Endothelial cell of umbilical vein (primary cell): ENCODE results near the gene PHF24. TPM values are rescaled to one million over a fixed set of nuclear protein-coding genes. Genes with fewer than 3 reads are reported as not detected.
A peak's percentile ranks its signal among the peaks of the same experiment; 100 is the strongest.

Experiments used
- BruUV-seq: library from RNA; stranded (reverse); fragments of 400-500 nt; replicated peaks from 2 replicates; lab custom pipeline; 2021; lab: Mats Ljungman, UMichigan
- CTCF ChIA-PET: fragments of 300-600, 350-600 bp; sonication (Branson Sonifier 250); formaldehyde crosslinking; loops from one replicate; lab custom pipeline; 2021; ENCODE audit warnings: antibody characterized with exemption, inconsistent platforms; lab: Charles Lee
- POLR2A ChIA-PET: fragments of 300-600, 350-600 bp; sonication (Branson Sonifier 250); formaldehyde crosslinking; loops from one replicate; lab custom pipeline; 2021; ENCODE audit warnings: antibody characterized with exemption, inconsistent platforms; lab: Charles Lee
- DNase-seq: peaks from one replicate; pipeline ENCODE4 v3.0.0-alpha.2; 2011; ENCODE audit warnings: low read depth, low spot score
- FAIRE-seq: peaks from 2 replicates; lab custom pipeline; 2011; peaks lifted over from hg19 to GRCh38; lab: Jason Lieb, UNC
- H2AFZ ChIP-seq: 2 replicates; pipeline ENCODE4 v1.6.0; 2012; ENCODE audit warnings: low read depth, low read length, control low read depth, inconsistent platforms
- H3K27ac ChIP-seq: 2 replicates; pipeline ENCODE4 v1.5.1; 2011; ENCODE audit warnings: low read depth, mild to moderate bottlenecking, control low read depth, low read length, moderate library complexity; ENCODE audit not compliant: insufficient read depth
- H3K27me3 ChIP-seq, 2 experiments: 2 replicates each; pipeline versions ENCODE4 v1.6.0 to v1.6.1; 2011; ENCODE audit warnings: low read length in 2 of 2, mixed read lengths in 1 of 2; ENCODE audit not compliant: control insufficient read depth in 2 of 2, insufficient read depth in 2 of 2
- H3K36me3 ChIP-seq, 2 experiments: 2 replicates in 1 of 2; 3 replicates in 1 of 2; pipeline ENCODE4 v1.5.1; 2011; ENCODE audit warnings: low read length in 2 of 2, mild to moderate bottlenecking in 1 of 2, moderate library complexity in 1 of 2; ENCODE audit not compliant: control insufficient read depth in 2 of 2, insufficient read depth in 2 of 2; ENCODE audit errors: extremely low read depth in 1 of 2
- H3K4me1 ChIP-seq: 3 replicates; pipeline ENCODE4 v1.5.1; 2011; ENCODE audit warnings: mild to moderate bottlenecking, low read length; ENCODE audit not compliant: control insufficient read depth, insufficient read depth; ENCODE audit errors: extremely low read depth
- H3K4me2 ChIP-seq: 2 replicates; pipeline ENCODE4 v1.6.1; 2011; ENCODE audit warnings: low read length, control low read depth, mixed read lengths; ENCODE audit not compliant: insufficient read depth
- H3K4me3 ChIP-seq, 3 experiments: fragments of 200-600 bp in 1 of 3; sonication (generic), shearing (Covaris generic) in 1 of 3; replicated peaks in 1 of 3; 2 replicates each; pipeline ENCODE4 v1.5.1; 2011 to 2016; ENCODE audit warnings: control low read depth in 3 of 3, low read length in 3 of 3, mild to moderate bottlenecking in 2 of 3, inconsistent platforms in 1 of 3, low read depth in 1 of 3, moderate library complexity in 1 of 3; ENCODE audit not compliant: insufficient read depth in 1 of 3
- H3K79me2 ChIP-seq: 2 replicates; pipeline ENCODE4 v1.6.0; 2012; ENCODE audit warnings: low read length, inconsistent platforms; ENCODE audit not compliant: control insufficient read depth, insufficient read depth
- H3K9ac ChIP-seq: replicated peaks from 2 replicates; pipeline ENCODE3; 2011; ENCODE audit warnings: low read length, control low read depth; ENCODE audit not compliant: insufficient read depth; ENCODE audit errors: extremely low read depth
- H3K9me1 ChIP-seq: replicated peaks from 3 replicates; pipeline ENCODE4 v1.6.0; 2011; ENCODE audit warnings: mild to moderate bottlenecking, low read length; ENCODE audit not compliant: control insufficient read depth, insufficient read depth; ENCODE audit errors: extremely low read depth
- H3K9me3 ChIP-seq: replicated peaks from 2 replicates; pipeline ENCODE4 v1.5.1; 2012; ENCODE audit warnings: low read length, inconsistent platforms; ENCODE audit not compliant: control insufficient read depth, insufficient read depth
- H4K20me1 ChIP-seq: replicated peaks from 2 replicates; pipeline ENCODE3; 2011; ENCODE audit warnings: mild to moderate bottlenecking, low read length; ENCODE audit not compliant: control insufficient read depth, insufficient read depth; ENCODE audit errors: extremely low read depth
- CTCF ChIP-seq, 2 donors: IDR thresholded peaks; 1 replicate in 1 of 2; 2 replicates in 1 of 2; pipeline ENCODE4 v1.5.1; 2011; ENCODE audit warnings: low read length in 2 of 2, mild to moderate bottlenecking in 2 of 2, moderate library complexity in 2 of 2, control low read depth in 1 of 2, inconsistent platforms in 1 of 2, low read depth in 1 of 2; ENCODE audit not compliant: insufficient read depth in 1 of 2; ENCODE audit errors: extremely low read depth in 1 of 2
- EZH2 ChIP-seq: IDR thresholded peaks from 2 replicates; pipeline ENCODE4 v1.6.1; 2012; ENCODE audit warnings: borderline replicate concordance, low read depth, mild to moderate bottlenecking, moderate library complexity, low read length, inconsistent platforms; ENCODE audit not compliant: severe bottlenecking
- FOS ChIP-seq: IDR thresholded peaks from 2 replicates; pipeline ENCODE4 v1.6.1; 2011; ENCODE audit warnings: mild to moderate bottlenecking, low read length, moderate library complexity, borderline replicate concordance; ENCODE audit not compliant: insufficient read depth
- GATA2 ChIP-seq: IDR thresholded peaks from 2 replicates; pipeline ENCODE4 v1.7.0; 2011; ENCODE audit warnings: low read depth, mild to moderate bottlenecking, moderate library complexity, mixed read lengths, low read length; ENCODE audit not compliant: insufficient read length, insufficient read depth
- JUN ChIP-seq: IDR thresholded peaks from 2 replicates; pipeline ENCODE4 v1.6.1; 2011; ENCODE audit warnings: borderline replicate concordance, low read depth; ENCODE audit not compliant: insufficient read length, insufficient read depth
- MAX ChIP-seq: IDR thresholded peaks from 2 replicates; pipeline ENCODE4 v1.6.1; 2011; ENCODE audit not compliant: insufficient read depth, insufficient read length
- MYC ChIP-seq: IDR thresholded peaks from one replicate; pipeline ENCODE4 v1.6.1; 2011; ENCODE audit warnings: mild to moderate bottlenecking, low read depth, low read length
- POLR2A ChIP-seq: IDR thresholded peaks from 2 replicates; pipeline ENCODE4 v1.6.1; 2012; ENCODE audit warnings: low read depth, mild to moderate bottlenecking, control low read depth, low read length
- POLR2AphosphoS5 ChIP-seq: IDR thresholded peaks from 2 replicates; pipeline ENCODE4 v1.6.1; 2012; ENCODE audit warnings: low read depth, mild to moderate bottlenecking, control low read depth, low read length, moderate library complexity; ENCODE audit not compliant: insufficient read depth
- dilution Hi-C: fragments of 300-500 bp; cut with MboI; formaldehyde crosslinking; loops from one replicate; pipeline ENCODE4 v1.15.0; 2019; ENCODE audit warnings: low sequenced_read_pairs; ENCODE audit not compliant: extremely low pct_ligation_motif_present
- intact Hi-C: fragments of 100-400 bp; cut with micrococcal nuclease; formaldehyde crosslinking; loops from one replicate; pipeline ENCODE4 v1.10.0; 2022
- polyA plus RNA-seq, 4 experiments: library from polyadenylated mRNA; depleted of rRNA in 3 of 4; stranded (reverse) in 3 of 4; unstranded in 1 of 4; fragments of >200 nt; gene quantifications; 2 replicates each; pipeline versions ENCODE4 v1.2.1 to v1.2.3, GENCODE V29; 2011 to 2012; ENCODE audit warnings: missing spikeins in 1 of 4
- total RNA-seq: library from RNA; stranded (reverse); gene quantifications from 2 replicates; pipeline ENCODE4 v1.2.3, GENCODE V29; 2021

PHF24 gene
- total and polyA plus RNA-seq, 2 donors (not counting 3 experiments of a cell fraction or from before 2014, with no cell fraction given), result not detected

- dilution Hi-C loops, result no loop called here
- Histone ChIP-seq H3K79me2 (no peaks in the 10 kb centered on the region), H3K9ac (peak overlapping the region; percentile 45), H3K4me3 (no peak overlapping the region), H3K36me3 (peaks cover 3 to 10% of the 10 kb centered on the region in 2 experiments), H4K20me1 (no peaks in the 10 kb centered on the region), H2AFZ (peak overlapping the region; percentile 26), H3K9me3 (no peaks in the 10 kb centered on the region), H3K4me2 (peak overlapping the region; percentile 41), H3K9me1 (no peaks in the 10 kb centered on the region), H3K27ac (peak overlapping the region; percentile 79), H3K4me1 (peaks cover 49% of the 10 kb centered on the region), H3K27me3 (no peaks in the 10 kb centered on the region)
- ChIA-PET CTCF (interaction anchor here (0.6 to 5.4 kb wide), 3 partner anchors 42 to 93 kb away, joined by 3 to 56 read pairs (median 3); no protein-coding TSS in a partner anchor), POLR2A (no interaction called here)
- no TSS peak for BruUV-seq
- intact Hi-C loops, result no loop called here
- TF ChIP-seq POLR2A (peak; percentile 36), GATA2 (no peak), MYC (no peak), CTCF (IDR thresholded peaks at IDR 0.05; ENCODE audit: extremely low read depth in 1 of 2, insufficient read depth in 1 of 2, low read depth in 1 of 2, low read length in 2 of 2) (no peak), FOS (peak; percentile 94), JUN (peak; percentile 76), POLR2AphosphoS5 (peak; percentile 77), MAX (no peak), EZH2 (no peak)
- FAIRE-seq (peak; percentile 88), DNase-seq (peak; percentile 85)
Measured at GRCh38 chr9:34992376-34992951, 34.4 kb downstream of the PHF24 start.
